HG03095 (cell line): ENCODE data around the gene PPID.
A peak's percentile ranks its signal among the peaks of the same experiment; 100 is the strongest.
"Not testable (repeated sequence)": the region's sequence is repeated elsewhere in the genome, so short reads cannot be mapped to it uniquely, and the experiment has no call there.

Experiments used
- ATAC-seq: cut with Tn5 transposase; IDR thresholded peaks from one replicate; pipeline ENCODE4 v1.9.1; 2021; ENCODE audit warnings: moderate library complexity; ENCODE audit not compliant: unreplicated experiment

The PPID gene

DNA sequence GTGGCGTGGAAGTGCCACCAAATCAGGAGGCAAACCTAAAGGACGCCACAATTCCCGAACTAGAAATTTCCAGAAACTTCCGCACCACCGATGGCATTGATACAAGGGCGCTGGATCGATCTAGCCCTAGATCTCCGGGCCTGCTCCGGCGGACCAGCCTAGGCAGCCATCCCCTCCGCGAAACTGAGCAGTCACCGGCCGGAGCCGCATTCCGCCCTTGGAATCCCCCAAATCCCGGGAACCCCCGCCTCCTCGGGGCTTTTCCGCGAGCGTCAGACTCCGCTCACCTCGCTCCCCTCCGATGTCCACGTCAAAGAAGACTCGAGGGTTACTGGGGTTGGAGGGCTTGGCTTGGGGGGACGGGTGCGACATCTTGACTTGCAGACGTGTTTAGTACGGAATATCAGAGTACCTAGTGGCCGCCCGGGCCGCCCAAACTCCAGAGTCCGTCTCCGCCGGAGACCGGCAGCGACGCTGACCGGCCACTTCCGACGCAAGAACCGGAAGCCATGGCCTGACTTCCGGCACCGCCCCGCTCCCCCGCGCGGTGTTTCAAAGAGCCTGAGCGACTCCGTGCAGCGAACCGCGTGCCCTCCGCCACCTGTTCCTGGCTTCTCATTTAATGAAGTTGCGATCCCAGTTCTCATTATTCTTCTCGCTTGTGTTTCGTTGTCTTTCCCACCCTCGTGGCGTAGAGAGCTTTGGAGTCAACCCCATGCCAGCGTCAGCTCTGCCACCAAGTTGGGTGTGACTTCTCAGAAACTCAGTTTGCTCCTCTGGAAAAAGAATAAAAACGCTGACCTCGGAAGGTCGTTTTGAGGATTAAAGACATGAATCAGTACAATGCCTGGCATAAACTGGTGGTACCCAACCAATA lies at the start of gene PPID:
Gene PPID, minus strand, starts transcription at position 480 of the 877 bp plus-strand sequence. Its CDS starts 108 bp downstream, at position 372.
- peak; percentile 98 for ATAC-seq

DNA sequence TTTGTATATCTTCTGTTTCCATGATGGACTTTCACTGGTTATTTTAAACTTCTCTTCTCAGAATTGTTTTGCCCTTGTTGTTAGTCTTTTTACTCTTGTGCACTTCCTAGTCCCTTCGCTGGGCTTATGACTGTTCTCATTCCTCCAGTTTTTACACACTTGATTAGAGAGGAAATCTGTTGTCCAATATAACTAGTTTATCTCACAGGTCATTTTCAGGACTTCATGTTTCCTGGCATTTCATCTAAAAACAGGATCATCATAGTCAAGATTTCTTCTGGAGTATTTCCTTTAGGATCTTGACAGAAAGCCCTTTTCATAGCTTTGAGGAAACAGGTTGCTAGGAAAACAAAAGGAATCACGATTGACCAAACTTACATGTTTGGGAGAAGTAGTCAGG lies 48.6 kb upstream of the PPID start:
- no peak for ATAC-seq

DNA sequence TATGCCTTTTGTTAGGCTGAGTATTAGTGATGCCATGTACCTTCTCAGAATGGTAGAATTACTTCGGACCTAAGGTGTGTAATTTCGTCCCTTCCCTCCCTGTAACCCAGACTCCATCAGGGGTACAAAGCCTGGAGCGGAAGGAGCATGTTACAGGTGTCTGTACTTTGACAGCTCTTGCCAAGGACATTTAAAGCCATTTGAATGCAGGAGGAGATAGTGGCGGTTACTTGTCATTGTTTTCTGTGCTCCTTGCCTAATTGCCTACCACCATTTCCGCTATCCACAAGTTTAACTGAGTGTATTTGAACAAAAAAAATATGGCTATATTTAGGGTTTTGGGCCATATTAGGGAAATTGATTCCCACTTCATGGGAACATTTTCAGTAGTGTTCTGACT lies 47.5 kb upstream of the PPID start:
- no peak for ATAC-seq

DNA sequence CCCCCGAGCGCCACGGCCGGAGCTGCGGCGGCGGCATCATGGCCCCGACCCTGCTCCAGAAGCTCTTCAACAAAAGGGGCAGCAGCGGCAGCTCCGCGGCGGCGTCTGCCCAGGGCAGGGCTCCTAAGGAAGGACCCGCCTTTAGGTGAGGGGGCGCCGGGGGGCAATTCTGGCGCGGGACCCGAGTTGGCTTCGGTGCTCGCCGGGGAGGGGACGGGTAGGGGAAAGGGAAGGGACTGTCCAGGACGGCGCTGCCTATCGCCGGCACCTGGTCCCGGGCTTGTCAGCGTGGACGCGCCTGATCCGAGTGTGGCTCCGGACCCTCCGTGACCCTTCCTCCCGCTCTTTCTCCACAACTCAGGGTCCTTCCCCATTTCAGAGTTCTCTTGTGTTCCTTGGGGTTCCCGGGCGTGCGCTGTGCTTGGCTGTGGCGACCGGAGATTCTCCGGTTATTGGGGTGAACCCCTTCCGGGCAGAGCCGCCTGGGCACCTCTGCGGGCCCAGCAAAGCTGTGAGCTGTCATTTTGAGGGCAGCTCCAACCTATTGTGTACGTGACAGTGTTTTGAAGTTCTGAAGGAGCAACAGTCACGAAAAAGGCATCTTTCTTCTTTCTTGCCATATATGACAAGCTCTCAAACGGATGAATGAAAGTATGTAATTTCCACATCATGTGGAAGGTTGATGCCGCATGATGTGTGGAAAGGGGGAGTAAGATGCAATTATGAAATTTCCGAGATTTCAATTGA lies 46.2 kb upstream of the PPID start:
- ATAC-seq, result peak; percentile 23

DNA sequence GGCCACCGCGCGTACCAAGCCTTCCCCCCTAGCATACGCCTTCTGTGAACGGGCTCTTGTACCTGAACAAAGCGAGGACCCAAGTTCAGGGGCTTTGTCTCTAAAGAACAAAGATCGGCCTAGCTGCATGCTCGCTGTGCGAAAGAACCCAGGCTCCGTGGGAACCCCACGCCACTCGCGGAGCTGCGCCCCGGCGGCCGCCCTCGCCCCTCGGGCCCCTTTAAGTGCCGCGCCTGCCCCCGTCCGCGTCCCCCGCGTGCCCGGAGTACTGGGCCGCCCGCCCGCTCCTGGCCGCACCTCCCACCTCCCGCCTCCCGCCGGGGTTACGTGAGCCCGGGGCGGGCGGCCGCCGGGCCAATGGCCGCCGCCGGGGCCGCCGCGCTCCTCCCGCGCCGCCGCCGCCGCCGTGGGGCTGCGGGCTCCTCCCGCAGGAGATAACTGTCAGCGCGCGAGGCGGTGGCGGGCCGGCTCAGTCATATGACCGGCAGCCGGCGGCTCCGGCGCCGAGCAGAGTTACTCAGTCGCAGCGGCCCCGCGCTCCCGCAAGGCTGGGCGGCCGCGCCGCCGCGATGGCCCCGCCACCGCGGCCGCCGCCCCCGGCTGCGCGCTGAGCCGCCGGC lies 45.5 kb upstream of the PPID start, which contains the start of gene FNIP2:
Gene FNIP2, plus strand, starts transcription at position 472 of the 620 bp plus-strand sequence. CDS start 187 bp downstream, outside the sequence.
- ATAC-seq, result peak; percentile 82

DNA sequence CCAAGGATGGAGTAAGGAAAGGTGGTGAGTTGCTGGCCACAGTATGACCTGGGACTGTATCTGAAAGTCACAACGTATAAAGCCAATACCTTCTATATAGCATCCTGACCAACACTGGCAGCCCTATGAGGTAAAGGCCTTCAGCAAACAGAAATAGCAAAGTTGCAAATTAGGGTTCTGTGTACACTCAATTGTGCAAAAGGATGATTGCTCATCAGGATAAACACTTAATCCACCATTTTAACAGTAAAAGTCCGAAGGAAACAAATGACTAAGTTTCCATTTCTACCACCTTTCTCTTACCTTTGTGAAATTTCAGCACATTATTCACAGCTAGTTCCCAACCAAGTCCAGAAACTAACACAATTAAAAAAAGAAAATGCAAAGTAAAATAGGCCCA lies 44.3 kb upstream of the PPID start:
- ATAC-seq, result no peak

DNA sequence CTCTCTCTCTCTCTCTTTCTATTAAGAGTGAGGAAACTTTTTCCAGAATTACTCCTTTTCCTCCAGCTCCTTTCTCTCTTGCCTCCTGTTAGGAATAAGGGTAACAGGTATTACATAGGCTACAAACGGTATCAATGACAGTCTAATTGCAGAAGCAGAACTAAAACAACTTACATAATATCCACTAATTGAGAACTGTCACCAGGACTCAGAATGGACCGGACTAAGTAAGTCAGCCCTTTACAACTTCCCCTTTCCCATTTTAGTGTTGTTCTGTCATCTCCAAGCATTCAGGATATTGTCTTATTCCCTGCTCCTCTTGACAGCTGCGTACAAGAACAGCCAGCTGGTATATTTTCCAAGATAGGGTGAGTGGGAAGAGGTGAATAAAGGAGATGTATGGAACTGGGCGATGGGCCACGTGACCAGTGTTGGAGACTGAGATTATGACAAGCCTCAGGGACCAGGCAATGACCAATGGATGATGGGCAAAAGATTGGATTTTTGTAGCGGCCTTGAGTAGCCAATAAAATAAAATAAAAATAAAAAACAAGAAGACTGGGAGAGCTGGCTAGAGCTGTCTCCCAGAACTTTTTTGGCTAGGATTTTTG lies 43.3 kb upstream of the PPID start:
- no peak for ATAC-seq

DNA sequence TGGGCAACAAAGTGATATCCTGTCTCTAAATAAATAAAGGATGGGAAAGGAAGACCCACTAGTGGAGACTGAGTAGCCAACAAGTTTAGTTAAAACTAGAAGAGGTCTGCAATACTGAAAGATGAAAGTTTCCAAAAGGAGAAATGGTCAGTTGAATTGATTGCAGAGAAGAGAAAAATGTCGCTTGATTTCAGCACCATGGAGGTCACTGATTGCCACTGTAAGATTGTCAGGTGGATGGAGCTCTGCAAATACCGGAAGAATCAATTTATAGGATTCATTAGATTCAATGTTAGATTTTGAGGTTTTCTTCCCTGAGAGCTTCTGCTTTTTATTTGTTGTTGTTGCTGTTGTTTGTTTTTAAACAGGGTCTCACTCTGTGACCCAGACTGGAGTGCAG lies 40.3 kb upstream of the PPID start:
- no peak for ATAC-seq

DNA sequence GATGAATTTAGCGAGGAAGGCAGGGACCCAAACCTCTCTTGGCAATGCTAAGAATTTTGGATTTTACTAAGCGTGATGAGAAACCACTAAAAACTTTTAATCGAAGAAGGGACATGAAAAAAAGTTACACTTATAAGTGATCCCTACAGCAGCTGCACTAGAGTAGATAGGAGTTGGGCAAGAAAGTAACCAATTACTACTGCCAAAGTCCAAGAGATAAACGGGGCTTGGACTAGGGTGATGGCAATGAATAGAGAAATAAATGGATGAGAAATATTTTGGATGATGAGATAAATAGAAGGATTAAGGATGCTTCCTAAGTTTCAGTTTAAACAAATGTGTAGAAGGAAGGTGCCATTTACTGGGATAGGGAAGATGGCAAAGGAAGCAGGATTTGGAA lies 39.4 kb upstream of the PPID start:
- ATAC-seq, result no peak

DNA sequence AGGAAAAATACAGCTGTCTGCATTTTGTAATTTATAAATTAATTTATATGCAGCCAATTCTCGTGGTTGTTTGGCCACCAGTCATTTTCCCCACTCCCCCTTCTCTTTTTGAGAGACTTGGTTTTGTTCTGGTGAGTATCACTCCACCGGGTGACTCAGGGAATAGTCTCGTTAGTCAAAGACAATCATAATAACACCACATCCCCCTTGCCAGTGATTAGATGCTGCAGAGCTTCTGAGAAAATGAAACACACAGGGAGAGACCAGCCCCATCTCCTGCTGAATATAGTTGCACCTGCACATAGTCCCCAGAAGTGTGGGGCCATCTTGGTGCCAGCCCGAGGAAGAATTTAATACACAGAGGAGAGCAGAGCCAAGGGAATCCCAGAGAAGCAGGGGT lies 37.7 kb upstream of the PPID start:
- no peak for ATAC-seq

DNA sequence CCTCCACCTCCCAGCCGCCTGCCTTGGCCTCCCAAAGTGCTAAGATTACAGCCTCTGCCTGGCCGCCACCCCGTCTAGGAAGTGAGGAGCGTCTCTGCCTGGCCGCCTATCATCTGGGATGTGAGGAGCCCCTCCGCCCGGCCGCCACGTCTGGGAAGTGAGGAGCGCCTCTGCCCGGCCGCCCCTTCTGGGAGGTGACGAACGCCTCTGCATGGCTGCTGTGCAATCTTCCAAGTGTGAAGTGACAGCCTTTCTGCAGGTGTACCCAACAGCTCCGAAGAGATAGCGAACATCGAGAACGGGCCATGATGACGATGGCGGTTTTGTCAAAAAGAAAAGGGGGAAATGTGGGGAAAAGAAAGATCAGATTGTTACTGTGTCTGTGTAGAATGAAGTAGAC lies 36.3 kb upstream of the PPID start:
- ATAC-seq, result not testable (repeated sequence)

DNA sequence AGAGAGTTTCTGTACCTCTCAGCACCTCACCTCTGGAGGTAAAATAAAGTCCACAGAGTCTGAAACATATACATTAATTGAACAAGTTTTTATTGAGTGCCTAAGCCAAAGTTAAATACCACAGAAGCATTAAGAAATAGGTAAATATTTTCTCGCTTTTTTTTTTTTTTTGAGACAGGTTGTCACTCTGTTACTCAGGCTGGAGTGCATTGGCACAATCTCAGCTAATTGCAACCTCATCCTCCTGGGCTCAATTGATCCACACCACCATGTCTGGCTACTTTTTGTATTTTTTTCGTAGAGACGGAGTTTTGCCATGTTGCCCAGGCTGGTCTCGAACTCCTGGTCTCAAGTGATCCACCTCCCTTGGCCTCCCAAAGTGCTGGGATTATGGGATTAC lies 35.5 kb upstream of the PPID start:
- no peak for ATAC-seq

DNA sequence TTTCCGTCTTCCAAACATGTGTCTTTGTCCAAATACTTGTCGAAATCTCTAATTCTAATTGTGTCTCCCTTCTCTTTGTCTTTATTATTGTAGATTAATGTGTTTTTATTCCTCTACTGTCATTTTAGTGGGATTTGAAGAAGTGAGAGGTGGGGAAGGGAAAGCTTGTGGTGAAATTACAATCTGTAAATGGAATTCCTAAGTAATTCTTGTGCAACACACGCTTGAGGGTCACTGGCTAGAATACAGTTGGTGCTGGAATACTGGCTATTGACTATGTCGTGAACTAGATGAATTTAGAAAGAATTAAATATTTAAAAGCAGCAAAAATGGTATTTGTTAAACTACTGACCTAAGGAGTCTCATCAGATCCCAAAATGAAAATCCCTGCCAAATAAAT lies 34.9 kb upstream of the PPID start:
- ATAC-seq, result no peak

DNA sequence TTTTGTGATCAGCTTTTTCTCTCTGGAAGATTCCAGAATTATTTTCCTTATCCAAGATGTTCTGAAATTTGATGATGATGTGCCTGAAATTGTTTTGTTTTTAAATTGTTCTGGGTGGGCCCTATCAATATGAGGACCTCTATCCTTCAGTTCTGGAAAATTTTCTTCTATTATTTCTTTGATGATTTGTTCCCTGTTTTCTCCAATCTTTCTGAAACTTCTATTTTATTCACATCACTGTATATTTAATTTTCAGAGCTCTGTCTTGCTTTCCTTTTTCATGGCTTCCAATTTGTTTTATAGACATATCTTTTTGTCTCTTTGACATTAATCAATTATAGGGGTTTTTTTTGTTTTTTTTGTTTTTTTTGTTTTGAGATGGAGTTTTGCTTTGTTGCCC lies 33.4 kb upstream of the PPID start:
- no peak for ATAC-seq

DNA sequence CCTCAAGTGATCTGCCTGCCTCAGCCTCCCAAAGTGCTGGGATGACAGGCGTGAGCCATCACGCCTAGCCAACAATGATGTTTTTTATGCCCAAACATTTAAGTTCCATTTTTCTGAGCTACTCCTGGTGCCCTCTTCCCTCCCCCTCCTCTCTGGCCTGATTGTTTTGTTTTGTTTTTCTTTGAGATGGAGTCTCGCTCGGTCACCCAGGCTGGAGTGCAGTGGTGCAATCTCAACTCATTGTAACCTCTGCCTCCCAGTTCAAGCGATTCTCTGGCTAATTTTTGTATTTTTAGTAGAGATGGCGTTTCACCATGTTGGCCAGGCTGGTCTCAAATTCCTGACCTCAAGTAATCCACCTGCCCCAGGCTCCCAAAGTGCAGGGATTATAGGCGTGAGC lies 32.6 kb upstream of the PPID start:
- not testable (repeated sequence) for ATAC-seq

DNA sequence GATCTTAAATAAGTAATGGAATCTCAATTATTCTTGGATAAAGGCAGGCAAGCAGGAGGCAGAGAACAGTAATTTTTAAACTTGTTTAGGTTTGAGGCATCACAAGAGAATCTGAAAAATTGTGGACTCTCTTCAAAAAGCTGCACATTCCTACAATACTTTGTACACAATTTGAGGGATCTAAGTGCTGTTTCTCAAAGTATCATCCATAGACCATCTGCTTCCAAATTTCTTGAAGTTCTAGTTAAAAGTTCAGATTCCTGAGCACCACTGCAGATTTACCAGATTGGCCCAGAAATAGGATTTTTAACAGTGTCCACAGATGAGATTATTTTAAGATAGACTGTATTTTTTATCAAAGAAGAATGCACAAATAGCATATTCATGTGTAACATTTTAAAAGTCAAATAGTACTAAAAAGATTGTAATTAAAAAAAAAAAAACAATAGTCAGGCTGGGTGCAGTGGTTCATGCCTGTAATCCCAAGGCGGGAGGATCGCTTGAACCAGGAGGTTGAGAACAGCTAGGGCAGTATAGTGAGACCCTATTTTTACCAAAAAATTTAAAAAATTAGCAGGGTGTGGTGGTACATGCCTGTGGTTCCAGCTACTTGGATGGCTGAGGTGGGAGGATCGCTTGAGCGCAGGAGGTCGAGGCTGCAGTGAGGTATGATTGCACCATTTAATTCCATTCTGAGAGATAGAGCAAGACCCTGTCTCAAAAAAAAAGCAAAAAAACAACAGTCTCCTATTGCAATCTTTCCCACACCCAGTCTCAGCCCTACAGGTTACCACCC lies 31.4 kb upstream of the PPID start:
- no peak for ATAC-seq

DNA sequence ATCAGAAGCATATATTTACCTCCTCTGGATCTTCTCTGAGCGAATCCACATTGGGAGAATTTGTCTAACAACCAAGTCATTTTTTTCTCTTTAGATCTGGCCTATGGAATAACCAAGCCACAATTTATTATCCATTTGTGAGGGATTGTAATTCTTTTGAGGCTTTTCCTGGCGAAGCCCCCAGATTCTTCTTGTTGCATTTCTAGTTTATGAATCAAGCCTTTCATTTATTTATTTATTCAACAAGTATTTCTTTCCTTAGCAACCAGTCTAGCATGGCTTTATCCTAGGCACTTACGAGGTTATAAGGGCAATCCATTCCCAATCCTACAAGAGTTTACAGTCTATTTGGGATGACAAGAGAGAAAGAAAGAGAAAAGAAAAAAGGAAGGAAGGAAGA lies 27.2 kb upstream of the PPID start:
- ATAC-seq, result no peak

DNA sequence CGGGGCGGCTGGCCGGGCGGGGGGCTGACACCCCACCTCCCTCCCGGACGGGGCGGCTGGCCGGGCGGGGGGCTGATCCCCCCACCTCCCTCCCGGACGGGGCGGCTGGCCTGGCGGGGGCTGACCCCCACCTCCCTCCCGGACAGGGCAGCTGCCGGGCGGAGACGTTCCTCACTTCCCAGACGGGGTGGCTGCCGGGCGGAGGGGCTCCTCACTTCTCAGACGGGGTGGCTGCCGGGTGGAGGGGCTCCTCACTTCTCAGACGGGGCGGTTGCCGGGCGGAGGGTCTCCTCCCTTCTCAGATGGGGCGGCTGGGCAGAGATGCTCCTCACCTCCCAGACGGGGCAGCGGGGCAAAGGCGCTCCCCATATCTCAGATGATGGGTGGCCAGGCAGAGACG lies 23.3 kb upstream of the PPID start:
- ATAC-seq, result not testable (repeated sequence)

DNA sequence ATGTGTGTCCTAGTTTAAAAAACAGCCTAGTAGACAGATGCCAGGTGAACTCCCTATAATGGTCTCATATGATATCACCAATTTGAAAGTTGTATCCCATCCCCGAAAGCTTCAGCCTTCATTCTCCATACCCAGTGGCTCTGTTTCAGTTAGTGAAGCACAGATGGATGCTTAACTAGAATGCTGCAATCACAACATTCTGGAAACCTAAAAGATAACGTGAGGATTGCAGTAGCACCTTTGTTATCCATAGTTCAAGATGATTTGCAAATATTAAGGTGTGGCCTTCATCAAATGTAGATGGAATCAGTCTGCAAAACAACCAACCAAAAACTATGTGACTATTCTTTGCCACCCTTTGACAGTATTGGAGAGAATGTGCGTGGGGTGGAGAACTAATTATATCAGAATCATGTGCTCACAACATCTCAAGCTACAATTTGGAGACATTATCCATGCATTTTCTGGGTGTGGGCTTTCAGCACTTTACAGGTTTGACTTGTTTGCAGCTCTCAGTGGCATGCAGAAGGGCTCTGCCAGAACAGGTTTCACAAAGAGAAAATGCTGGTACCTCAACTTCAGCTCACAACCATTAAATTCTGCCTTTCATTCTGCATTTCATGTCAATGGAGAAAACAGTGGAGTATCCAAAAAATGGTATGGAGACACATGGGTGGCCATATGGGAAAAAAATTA lies 18.3 kb upstream of the PPID start:
- no peak for ATAC-seq

DNA sequence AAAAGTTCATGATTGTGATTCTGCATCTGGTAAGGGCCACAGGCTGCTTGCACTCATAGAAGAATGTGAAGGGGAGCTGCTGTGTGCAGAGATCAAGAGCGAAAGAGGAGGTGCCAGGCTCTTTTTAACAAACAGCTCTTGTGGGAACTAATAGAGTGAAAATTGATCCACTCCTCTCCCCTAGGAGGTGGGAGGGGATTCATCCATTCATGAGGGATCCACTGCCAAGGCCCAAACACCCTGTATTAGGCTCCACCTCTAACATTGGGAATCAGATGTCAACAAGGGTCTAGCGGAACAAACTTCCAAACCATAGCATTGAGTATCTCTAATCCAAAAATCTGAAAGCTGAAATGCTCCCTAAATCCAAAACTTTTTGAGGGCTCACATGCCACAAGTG lies 16.4 kb upstream of the PPID start:
- ATAC-seq, result no peak
